OCI-LY3 (cell line): ENCODE measurements around the gene ZNF362.

Experiments
- EZH2phosphoT487 ChIP-seq: fragments of 200-600 bp; shearing (Covaris generic); IDR thresholded peaks from 2 replicates; pipeline ENCODE4 v1.6.1; 2018; ENCODE audit warnings: antibody characterized with exemption, mixed run types, low read depth
- TF ChIP-seq, protein P1 (sequence below): fragments of 200-600, 300-600 bp; sonication (generic); IDR thresholded peaks from 2 replicates; pipeline ENCODE4 v1.5.1; 2014; ENCODE audit warnings: antibody characterized with exemption, low read length, low read depth

DNA sequence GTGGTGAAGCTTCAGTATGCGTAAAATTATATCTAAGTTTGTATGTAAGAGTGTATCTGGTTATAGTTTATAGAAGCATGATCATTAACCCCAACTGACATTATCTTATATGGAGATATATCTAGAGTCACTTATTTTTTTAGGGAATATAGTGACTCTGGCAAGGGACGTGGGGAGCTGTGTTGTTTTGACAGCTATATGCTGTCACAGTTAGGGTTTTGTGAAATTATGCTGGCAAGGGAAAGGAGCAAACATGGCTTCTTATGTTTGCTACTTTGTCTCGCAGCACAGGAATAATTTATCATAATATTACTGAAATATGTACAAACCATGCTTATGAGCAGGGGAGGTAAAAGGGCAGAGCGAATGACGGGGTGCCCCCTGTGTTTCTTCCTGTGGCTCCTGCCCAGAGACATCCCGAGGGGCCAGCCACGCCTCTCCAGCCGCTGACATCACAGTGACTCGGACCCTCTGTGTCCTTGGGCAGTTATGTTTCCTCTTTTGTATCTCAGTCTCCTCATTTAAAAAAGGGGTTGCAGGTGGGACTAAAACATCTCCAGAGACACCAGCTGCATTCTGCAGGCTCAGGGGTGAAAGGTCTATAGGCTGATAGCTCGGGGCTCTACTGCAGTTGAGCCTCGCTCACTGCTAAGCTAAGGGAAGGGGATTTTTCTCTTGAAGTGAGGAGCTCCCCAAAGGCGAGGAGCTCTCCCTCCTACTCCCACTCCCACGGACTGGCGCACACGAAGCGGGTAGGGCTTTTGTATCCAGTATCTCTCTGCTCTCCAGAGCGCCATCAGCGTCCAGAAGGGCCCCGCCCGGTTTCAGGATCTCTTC is 49.7 kb downstream of the ZNF362 start:
- TF ChIP-seq, protein P1, sequence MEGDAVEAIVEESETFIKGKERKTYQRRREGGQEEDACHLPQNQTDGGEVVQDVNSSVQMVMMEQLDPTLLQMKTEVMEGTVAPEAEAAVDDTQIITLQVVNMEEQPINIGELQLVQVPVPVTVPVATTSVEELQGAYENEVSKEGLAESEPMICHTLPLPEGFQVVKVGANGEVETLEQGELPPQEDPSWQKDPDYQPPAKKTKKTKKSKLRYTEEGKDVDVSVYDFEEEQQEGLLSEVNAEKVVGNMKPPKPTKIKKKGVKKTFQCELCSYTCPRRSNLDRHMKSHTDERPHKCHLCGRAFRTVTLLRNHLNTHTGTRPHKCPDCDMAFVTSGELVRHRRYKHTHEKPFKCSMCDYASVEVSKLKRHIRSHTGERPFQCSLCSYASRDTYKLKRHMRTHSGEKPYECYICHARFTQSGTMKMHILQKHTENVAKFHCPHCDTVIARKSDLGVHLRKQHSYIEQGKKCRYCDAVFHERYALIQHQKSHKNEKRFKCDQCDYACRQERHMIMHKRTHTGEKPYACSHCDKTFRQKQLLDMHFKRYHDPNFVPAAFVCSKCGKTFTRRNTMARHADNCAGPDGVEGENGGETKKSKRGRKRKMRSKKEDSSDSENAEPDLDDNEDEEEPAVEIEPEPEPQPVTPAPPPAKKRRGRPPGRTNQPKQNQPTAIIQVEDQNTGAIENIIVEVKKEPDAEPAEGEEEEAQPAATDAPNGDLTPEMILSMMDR, result no peak
- no peak for TF ChIP-seq EZH2phosphoT487
